Kidney tubule cell (primary cell): ENCODE results near the gene NRXN2.

ENCODE experiments used
- DNase-seq: peaks from one replicate; pipeline ENCODE4 v3.0.0-alpha.2; 2018; ENCODE audit warnings: low spot score

NRXN2 gene

GRCh38 chr11:64627371-64627770 lies 95.6 kb downstream of the NRXN2 start:
- no peak for DNase-seq

GRCh38 chr11:64626637-64627036 lies 96.4 kb downstream of the NRXN2 start:
- no peak for DNase-seq

- DNase-seq = no peak
Observed at GRCh38 chr11:64624883-64625481, 98.0 kb downstream of the NRXN2 start.

- DNase-seq = no peak
Observed at GRCh38 chr11:64622681-64623080, 100.3 kb downstream of the NRXN2 start.

GRCh38 chr11:64621283-64622019 lies 101.5 kb downstream of the NRXN2 start:
- no peak for DNase-seq

- no peak for DNase-seq
Observed at GRCh38 chr11:64620381-64620971, 102.5 kb downstream of the NRXN2 start.

GRCh38 chr11:64619811-64620380 lies 103.1 kb downstream of the NRXN2 start:
- DNase-seq = peak; percentile 43

GRCh38 chr11:64619196-64619595 lies 103.8 kb downstream of the NRXN2 start:
- no peak for DNase-seq

GRCh38 chr11:64616817-64617216 lies 106.2 kb downstream of the NRXN2 start:
- DNase-seq = no peak

GRCh38 chr11:64614917-64615316 lies 108.1 kb downstream of the NRXN2 start:
- DNase-seq = no peak

GRCh38 chr11:64613648-64614047 lies 109.3 kb downstream of the NRXN2 start:
- DNase-seq = no peak

GRCh38 chr11:64611869-64612646 lies 110.9 kb downstream of the NRXN2 start:
- no peak for DNase-seq

GRCh38 chr11:64611176-64611575 lies 111.8 kb downstream of the NRXN2 start:
- DNase-seq = no peak

GRCh38 chr11:64610596-64610995 lies 112.4 kb downstream of the NRXN2 start:
- DNase-seq = no peak

- no peak for DNase-seq
Observed at GRCh38 chr11:64609436-64610047, 113.5 kb downstream of the NRXN2 start.

- DNase-seq = no peak
Observed at GRCh38 chr11:64608636-64609035, 114.4 kb downstream of the NRXN2 start.

GRCh38 chr11:64608046-64608445 lies 115.0 kb downstream of the NRXN2 start:
- DNase-seq = no peak

GRCh38 chr11:64607381-64607985 lies 115.5 kb downstream of the NRXN2 start:
- DNase-seq = no peak

- no peak for DNase-seq
Observed at GRCh38 chr11:64606796-64607380, 116.1 kb downstream of the NRXN2 start.

GRCh38 chr11:64605656-64606585 lies 117.1 kb downstream of the NRXN2 start:
- DNase-seq = no peak
